OCI-LY7 (cell line): ENCODE data around the gene TRAPPC3L. TPM values are rescaled to one million over a fixed set of nuclear protein-coding genes. Genes with fewer than 3 reads are reported as not detected.

Source experiments
- BruUV-seq: library from RNA; stranded (reverse); fragments of 400-500 nt; replicated peaks from 2 replicates; lab custom pipeline; 2021; lab: Mats Ljungman, UMichigan
- CTCF ChIA-PET: fragments of 300-600 bp; sonication (Branson Sonifier 250); formaldehyde crosslinking; loops from one replicate; lab custom pipeline; 2022; ENCODE audit warnings: antibody characterized with exemption; ENCODE audit not compliant: unreplicated experiment; lab: Charles Lee
- POLR2A ChIA-PET: fragments of 300-600 bp; sonication (Branson Sonifier 250); formaldehyde crosslinking; loops from one replicate; lab custom pipeline; 2022; ENCODE audit warnings: antibody characterized with exemption; lab: Charles Lee
- DNase-seq: peaks from one replicate; pipeline ENCODE4 v3.0.0-alpha.2; 2015; ENCODE audit warnings: low spot score
- H2AFZ ChIP-seq: fragments of 200-600 bp; sonication (generic), shearing (Covaris generic); 2 replicates; pipeline ENCODE4 v1.6.1; 2014; ENCODE audit warnings: mild to moderate bottlenecking, antibody characterized with exemption, low read length, moderate library complexity
- H3K27ac ChIP-seq: fragments of 200-600 bp; sonication (generic); 2 replicates; pipeline ENCODE4 v1.5.1; 2014; ENCODE audit warnings: mixed run types, low read depth, mild to moderate bottlenecking, moderate library complexity, low read length, inconsistent platforms; ENCODE audit not compliant: poor library complexity, severe bottlenecking
- H3K36me3 ChIP-seq: fragments of 200-600 bp; sonication (generic); 2 replicates; pipeline ENCODE4 v1.6.1; 2014; ENCODE audit warnings: mild to moderate bottlenecking, antibody characterized with exemption, low read length, moderate library complexity, mixed read lengths; ENCODE audit not compliant: insufficient read depth
- H3K4me1 ChIP-seq: fragments of 200-600 bp; sonication (generic); 2 replicates; pipeline ENCODE4 v1.5.1; 2014; ENCODE audit warnings: mild to moderate bottlenecking, low read length; ENCODE audit not compliant: insufficient read depth, poor library complexity, severe bottlenecking
- H3K4me2 ChIP-seq: fragments of 200-600 bp; sonication (generic); 2 replicates; pipeline ENCODE4 v1.6.1; 2014; ENCODE audit warnings: mild to moderate bottlenecking, low read length
- H3K4me3 ChIP-seq: fragments of 200-600 bp; sonication (generic); 2 replicates; pipeline ENCODE4 v1.5.1; 2014; ENCODE audit warnings: mild to moderate bottlenecking, low read depth, low read length; ENCODE audit not compliant: poor library complexity, severe bottlenecking
- H3K79me2 ChIP-seq: fragments of 200-600 bp; sonication (generic); 2 replicates; pipeline ENCODE4 v1.6.1; 2016; ENCODE audit warnings: low read depth, mild to moderate bottlenecking, low read length, moderate library complexity, mixed read lengths; ENCODE audit not compliant: insufficient read depth
- H3K9me2 ChIP-seq: fragments of 200-600 bp; sonication (generic); 2 replicates; pipeline ENCODE4 v1.6.1; 2016; ENCODE audit warnings: mild to moderate bottlenecking, low read length, mixed read lengths; ENCODE audit not compliant: insufficient read depth
- H3K9me3 ChIP-seq: fragments of 200-600 bp; sonication (generic); 2 replicates; pipeline ENCODE4 v1.6.1; 2014; ENCODE audit warnings: mild to moderate bottlenecking, mixed run types, low read length, mixed read lengths
- H4K20me1 ChIP-seq: fragments of 200-600 bp; sonication (generic); 2 replicates; pipeline ENCODE4 v1.6.1; 2014; ENCODE audit warnings: mild to moderate bottlenecking, antibody characterized with exemption, low read length, moderate library complexity, mixed read lengths; ENCODE audit not compliant: insufficient read depth
- CTCF ChIP-seq: fragments of 200-600 bp; sonication (generic); conservative IDR thresholded peaks from 2 replicates; pipeline ENCODE4 v1.5.1; 2014; ENCODE audit warnings: mild to moderate bottlenecking, antibody characterized with exemption, low read length, moderate library complexity, mixed read lengths
- EZH2phosphoT487 ChIP-seq: fragments of 200-600 bp; sonication (generic); IDR thresholded peaks from 2 replicates; pipeline ENCODE4 v1.6.1; 2018; ENCODE audit warnings: low read depth, borderline replicate concordance, mild to moderate bottlenecking, mixed run types, antibody characterized with exemption, low read length, moderate library complexity, mixed read lengths
- intact Hi-C: fragments of 100-400 bp; cut with micrococcal nuclease; formaldehyde crosslinking; loops from one replicate; pipeline ENCODE4 v1.10.0; 2022; ENCODE audit not compliant: unreplicated experiment
- total RNA-seq, 2 experiments: library from RNA; depleted of rRNA in 1 of 2; stranded (reverse); fragments of >200 nt in 1 of 2; shearing (Covaris generic) in 1 of 2; gene quantifications; 2 replicates each; pipeline ENCODE4 v1.2.3, GENCODE V29; 2014 to 2022

Gene TRAPPC3L
- total RNA-seq, 2 experiments from 2014 or later, result not detected

GRCh38 chr6:116492331-116493067 is 53.0 kb downstream of the TRAPPC3L start:
- Histone ChIP-seq H2AFZ (no peak overlapping the region), H3K4me1 (no peaks in the 10 kb centered on the region), H3K79me2 (no peaks in the 10 kb centered on the region), H3K4me2 (no peak overlapping the region), H3K36me3 (no peaks in the 10 kb centered on the region), H3K27ac (no peak overlapping the region), H3K9me3 (no peaks in the 10 kb centered on the region), H3K9me2 (no peaks in the 10 kb centered on the region), H3K4me3 (no peak overlapping the region), H4K20me1 (no peaks in the 10 kb centered on the region)
- BruUV-seq, result no TSS peak
- DNase-seq, result no peak
- TF ChIP-seq CTCF, result no peak
- TF ChIP-seq EZH2phosphoT487, result no peak
- CTCF ChIA-PET, result no interaction called here
- intact Hi-C loops, result no loop called here
- POLR2A ChIA-PET, result no interaction called here

GRCh38 chr6:116491610-116492330 is 53.7 kb downstream of the TRAPPC3L start:
- Histone ChIP-seq H3K36me3 (no peaks in the 10 kb centered on the region), H3K9me3 (no peaks in the 10 kb centered on the region), H4K20me1 (no peaks in the 10 kb centered on the region), H3K4me2 (no peak overlapping the region), H3K27ac (no peak overlapping the region), H3K4me3 (no peak overlapping the region), H3K79me2 (no peaks in the 10 kb centered on the region), H3K4me1 (no peaks in the 10 kb centered on the region), H3K9me2 (no peaks in the 10 kb centered on the region), H2AFZ (no peak overlapping the region)
- TF ChIP-seq EZH2phosphoT487 (no peak), CTCF (no peak)
- ChIA-PET CTCF (no interaction called here), POLR2A (no interaction called here)
- DNase-seq, result no peak
- intact Hi-C loops, result no loop called here
- BruUV-seq, result no TSS peak
